Type B pancreatic cell (in vitro differentiated cells): Measurements from ENCODE around the gene FBLN5. TPM values are rescaled to one million over a fixed set of nuclear protein-coding genes. Genes with fewer than 3 reads are reported as not detected.

ENCODE experiments used
- DNase-seq: peaks from one replicate; pipeline ENCODE4 v3.0.0; 2021; ENCODE audit warnings: mixed read lengths; ENCODE audit not compliant: unreplicated experiment; ENCODE audit errors: extremely low spot score
- H3K27ac Mint-ChIP-seq: 2 replicates; pipeline ENCODE4 v1.8.0; 2021; ENCODE audit warnings: mild to moderate bottlenecking, mixed read lengths
- H3K27me3 Mint-ChIP-seq: 2 replicates; pipeline ENCODE4 v1.8.0; 2021; ENCODE audit warnings: mixed read lengths
- H3K36me3 Mint-ChIP-seq: 2 replicates; pipeline ENCODE4 v1.8.0; 2021; ENCODE audit warnings: mixed read lengths
- H3K4me1 Mint-ChIP-seq: one replicate; pipeline ENCODE4 v1.8.0; 2021; ENCODE audit warnings: mixed read lengths; ENCODE audit not compliant: unreplicated experiment
- H3K4me3 Mint-ChIP-seq: 2 replicates; pipeline ENCODE4 v1.8.0; 2021; ENCODE audit warnings: mild to moderate bottlenecking, mixed read lengths
- H3K9me3 Mint-ChIP-seq: 2 replicates; pipeline ENCODE4 v1.8.0; 2021; ENCODE audit warnings: mixed read lengths
- CTCF ChIP-seq: fragments of 200-600 bp; sonication (generic); conservative IDR thresholded peaks from 2 replicates; pipeline ENCODE4 v1.5.0; 2021; ENCODE audit warnings: antibody characterized with exemption, mild to moderate bottlenecking
- total RNA-seq: library from RNA; stranded (reverse); gene quantifications from 2 replicates; pipeline ENCODE4 v1.2.1, GENCODE V29; 2021; ENCODE audit warnings: low replicate concordance

The FBLN5 gene
- total RNA-seq, 1 donor from 2014 or later = 14.1 TPM

GRCh38 chr14:91925727-91926121 lies 21.8 kb downstream of the FBLN5 start:
- no peak overlapping the region for H3K4me3 Mint-ChIP-seq
- peaks cover 9% of the 10 kb centered on the region for H3K4me1 Mint-ChIP-seq
- no peaks in the 10 kb centered on the region for H3K36me3 Mint-ChIP-seq
- H3K9me3 Mint-ChIP-seq = no peaks in the 10 kb centered on the region
- DNase-seq = no peak
- no peaks in the 10 kb centered on the region for H3K27me3 Mint-ChIP-seq
- no peak for TF ChIP-seq CTCF
- no peak overlapping the region for H3K27ac Mint-ChIP-seq

- no peaks in the 10 kb centered on the region for H3K9me3 Mint-ChIP-seq
- H3K27me3 Mint-ChIP-seq = no peaks in the 10 kb centered on the region
- TF ChIP-seq CTCF = no peak
- no peak overlapping the region for H3K27ac Mint-ChIP-seq
- DNase-seq = no peak
- no peak overlapping the region for H3K4me3 Mint-ChIP-seq
- no peaks in the 10 kb centered on the region for H3K36me3 Mint-ChIP-seq
- peaks cover 9% of the 10 kb centered on the region for H3K4me1 Mint-ChIP-seq
These were observed 22.3 kb downstream of the FBLN5 start for GRCh38 chr14:91925001-91925726.

- no peaks in the 10 kb centered on the region for H3K36me3 Mint-ChIP-seq
- peaks cover 12% of the 10 kb centered on the region for H3K4me1 Mint-ChIP-seq
- DNase-seq = no peak
- H3K27ac Mint-ChIP-seq = no peak overlapping the region
- H3K27me3 Mint-ChIP-seq = no peaks in the 10 kb centered on the region
- peaks cover 3% of the 10 kb centered on the region for H3K9me3 Mint-ChIP-seq
- no peak for TF ChIP-seq CTCF
- no peak overlapping the region for H3K4me3 Mint-ChIP-seq
These were observed 27.0 kb downstream of the FBLN5 start for GRCh38 chr14:91920526-91920925.

GRCh38 chr14:91919814-91920213 lies 27.7 kb downstream of the FBLN5 start:
- no peak for TF ChIP-seq CTCF
- H3K27me3 Mint-ChIP-seq = no peaks in the 10 kb centered on the region
- H3K4me3 Mint-ChIP-seq = no peak overlapping the region
- H3K27ac Mint-ChIP-seq = no peak overlapping the region
- peaks cover 9% of the 10 kb centered on the region for H3K4me1 Mint-ChIP-seq
- peaks cover 3% of the 10 kb centered on the region for H3K9me3 Mint-ChIP-seq
- H3K36me3 Mint-ChIP-seq = no peaks in the 10 kb centered on the region
- DNase-seq = no peak

GRCh38 chr14:91918186-91918883 lies 29.2 kb downstream of the FBLN5 start:
- TF ChIP-seq CTCF = no peak
- Mint-ChIP-seq H3K4me3 (no peak overlapping the region), H3K27ac (no peak overlapping the region), H3K4me1 (peaks cover 6% of the 10 kb centered on the region), H3K36me3 (no peaks in the 10 kb centered on the region), H3K9me3 (peaks cover 3% of the 10 kb centered on the region), H3K27me3 (no peaks in the 10 kb centered on the region)
- DNase-seq = no peak
